Measurements from ENCODE around the gene SLC19A1.

- TF ChIP-seq POLR2A (IDR thresholded peaks at IDR 0.05) (no peak), CTCF (IDR thresholded peaks at IDR 0.05) (no peak)
These were observed 83.7 kb downstream of the SLC19A1 start for GRCh38 chr21:45458281-45459170.
